NT2/D1 (cell line): ENCODE measurements around the gene KDM1B.
"Not testable (repeated sequence)": the region's sequence is repeated elsewhere in the genome, so short reads cannot be mapped to it uniquely, and the experiment has no call there.

ENCODE experiments used
- DNase-seq: peaks from one replicate; pipeline ENCODE4 v3.0.0-alpha.2; 2011; ENCODE audit warnings: low read depth, low spot score
- H3K27me3 ChIP-seq: 2 replicates; pipeline ENCODE4 v1.6.0; 2011; ENCODE audit warnings: mild to moderate bottlenecking; ENCODE audit not compliant: insufficient read length, insufficient read depth
- H3K36me3 ChIP-seq: 2 replicates; pipeline ENCODE4 v1.6.1; 2011; ENCODE audit warnings: mild to moderate bottlenecking, low read length, mixed read lengths; ENCODE audit not compliant: insufficient read depth, insufficient read length
- H3K4me1 ChIP-seq: 2 replicates; pipeline ENCODE4 v1.5.1; 2011; ENCODE audit not compliant: insufficient read depth, insufficient read length
- H3K4me3 ChIP-seq: 2 replicates; pipeline ENCODE4 v1.5.1; 2011; ENCODE audit warnings: low read depth; ENCODE audit not compliant: insufficient read length
- H3K9ac ChIP-seq: 2 replicates; pipeline ENCODE4 v1.6.0; 2011; ENCODE audit warnings: low read depth; ENCODE audit not compliant: insufficient read length
- H3K9me3 ChIP-seq: 2 replicates; pipeline ENCODE4 v1.5.1; 2011; ENCODE audit warnings: mild to moderate bottlenecking, low read length; ENCODE audit not compliant: insufficient read depth
- SUZ12 ChIP-seq: IDR thresholded peaks from 2 replicates; pipeline ENCODE4 v1.6.1; 2011; ENCODE audit not compliant: insufficient read length, insufficient read depth; ENCODE audit errors: extremely low read depth
- YY1 ChIP-seq: IDR thresholded peaks from 2 replicates; pipeline ENCODE4 v1.6.1; 2011; ENCODE audit not compliant: insufficient read length, insufficient read depth
- ZNF274 ChIP-seq: IDR thresholded peaks from 2 replicates; pipeline ENCODE4 v1.6.1; 2011; ENCODE audit warnings: mild to moderate bottlenecking, low read depth, low read length

The KDM1B gene

GRCh38 chr6:18166312-18167036 lies 11.3 kb downstream of the KDM1B start:
- peaks cover 8% of the 10 kb centered on the region; the same call in 1 of the 2 replicates for H3K9me3 ChIP-seq
- no peak overlapping the region for H3K9ac ChIP-seq
- no peak for DNase-seq
- H3K36me3 ChIP-seq, result peaks cover 22% of the 10 kb centered on the region
- H3K4me3 ChIP-seq, result no peak overlapping the region
- no peaks in the 10 kb centered on the region for H3K27me3 ChIP-seq
- TF ChIP-seq SUZ12 (no peak), YY1 (no peak), ZNF274 (no peak)
- H3K4me1 ChIP-seq, result no peaks in the 10 kb centered on the region

- no peak overlapping the region for H3K9ac ChIP-seq
- H3K4me1 ChIP-seq, result no peaks in the 10 kb centered on the region
- peaks cover 14% of the 10 kb centered on the region for H3K36me3 ChIP-seq
- no peak for DNase-seq
- peaks cover 8% of the 10 kb centered on the region; the same call in 1 of the 2 replicates for H3K9me3 ChIP-seq
- H3K27me3 ChIP-seq, result no peaks in the 10 kb centered on the region
- TF ChIP-seq YY1, result no peak
- TF ChIP-seq ZNF274, result no peak
- no peak for TF ChIP-seq SUZ12
- no peak overlapping the region for H3K4me3 ChIP-seq
Observed at GRCh38 chr6:18168264-18168663, 13.0 kb downstream of the KDM1B start.

DNA sequence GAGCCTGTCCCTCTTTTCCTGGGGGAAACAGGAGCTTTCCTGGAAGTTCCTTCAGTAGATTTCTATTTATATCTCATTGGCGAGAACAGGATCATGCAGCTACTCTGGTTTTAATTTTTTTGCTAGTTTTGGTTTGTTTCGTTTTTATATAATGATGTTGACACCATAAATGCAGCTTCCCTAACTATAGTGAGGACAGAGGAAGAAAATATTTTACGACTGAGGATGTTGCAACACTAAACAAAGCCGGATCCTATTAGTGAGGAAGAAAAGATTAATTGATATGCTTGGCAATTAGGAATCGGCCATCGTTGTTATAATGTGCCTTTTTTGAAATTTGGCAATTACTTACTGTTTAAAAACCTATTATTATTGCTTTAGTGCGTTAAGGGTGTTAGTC lies 16.6 kb downstream of the KDM1B start:
- no peak for TF ChIP-seq YY1
- no peak for TF ChIP-seq ZNF274
- no peak for TF ChIP-seq SUZ12
- no peak overlapping the region for H3K4me3 ChIP-seq
- no peak for DNase-seq
- H3K27me3 ChIP-seq, result no peaks in the 10 kb centered on the region
- H3K4me1 ChIP-seq, result no peaks in the 10 kb centered on the region
- no peak overlapping the region for H3K9ac ChIP-seq
- peaks cover 8% of the 10 kb centered on the region; the same call in 1 of the 2 replicates for H3K9me3 ChIP-seq
- peaks cover 11% of the 10 kb centered on the region for H3K36me3 ChIP-seq

- H3K9me3 ChIP-seq, H3K9ac ChIP-seq, H3K36me3 ChIP-seq, H3K27me3 ChIP-seq, DNase-seq, H3K4me1 ChIP-seq, H3K4me3 ChIP-seq: not testable (repeated sequence)
Observed at GRCh38 chr6:18176198-18176597, 21.0 kb downstream of the KDM1B start.

GRCh38 chr6:18177286-18177965 lies 22.2 kb downstream of the KDM1B start:
- no peaks in the 10 kb centered on the region for H3K27me3 ChIP-seq
- H3K9ac ChIP-seq, result no peak overlapping the region
- H3K9me3 ChIP-seq, result no peaks in the 10 kb centered on the region
- TF ChIP-seq SUZ12, result no peak
- no peak for TF ChIP-seq YY1
- TF ChIP-seq ZNF274, result no peak
- H3K4me1 ChIP-seq, result no peaks in the 10 kb centered on the region
- no peaks in the 10 kb centered on the region for H3K36me3 ChIP-seq
- DNase-seq, result no peak
- no peak overlapping the region for H3K4me3 ChIP-seq

DNA sequence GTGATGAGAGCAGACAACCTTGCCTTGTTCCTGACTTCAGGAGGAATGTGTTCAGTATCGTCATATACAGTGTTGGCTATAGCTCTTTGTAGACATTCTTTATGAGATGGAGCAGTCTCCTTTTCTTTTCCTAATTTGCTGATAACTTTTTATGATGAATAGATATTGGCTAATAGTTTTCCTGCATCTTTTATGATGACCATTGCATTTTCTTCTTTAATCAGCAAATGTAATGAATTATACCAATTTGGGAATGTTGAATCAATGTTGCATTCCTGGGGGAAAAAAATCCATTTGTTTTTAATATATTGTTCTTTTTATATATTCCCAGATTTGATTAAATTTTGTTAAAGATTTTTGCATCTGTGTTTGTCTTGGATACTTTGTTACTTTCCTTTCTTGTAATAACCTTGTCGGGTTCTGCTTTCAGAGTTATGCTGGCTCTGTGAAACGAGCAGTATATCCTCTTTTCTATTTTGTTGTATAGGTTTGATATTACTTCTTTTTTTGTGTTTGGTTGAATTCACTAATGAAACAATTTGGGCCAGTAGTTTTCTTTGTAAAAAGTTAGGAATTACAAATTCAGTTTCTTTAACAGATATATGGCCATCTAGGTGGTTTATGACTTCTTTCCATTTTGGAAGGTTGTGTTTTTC lies 23.9 kb downstream of the KDM1B start:
- no peaks in the 10 kb centered on the region for H3K9me3 ChIP-seq
- no peaks in the 10 kb centered on the region for H3K36me3 ChIP-seq

GRCh38 chr6:18179770-18180356 lies 24.6 kb downstream of the KDM1B start:
- no peaks in the 10 kb centered on the region for H3K4me1 ChIP-seq
- no peaks in the 10 kb centered on the region for H3K9me3 ChIP-seq
- H3K9ac ChIP-seq, result no peak overlapping the region
- H3K36me3 ChIP-seq, result no peaks in the 10 kb centered on the region
- DNase-seq, result no peak
- TF ChIP-seq YY1 (no peak), SUZ12 (no peak), ZNF274 (no peak)
- no peaks in the 10 kb centered on the region for H3K27me3 ChIP-seq
- no peak overlapping the region for H3K4me3 ChIP-seq

More for the DNA sequence above, 23.9 kb downstream of the KDM1B start:
- no peak for DNase-seq
- Histone ChIP-seq H3K4me3 (no peak overlapping the region), H3K4me1 (no peaks in the 10 kb centered on the region), H3K9ac (no peak overlapping the region), H3K27me3 (no peaks in the 10 kb centered on the region)
- TF ChIP-seq SUZ12 (no peak), ZNF274 (no peak), YY1 (no peak)
